CD4-positive, alpha-beta T cell treated with Interleukin-1 beta for 1 hour (primary cell): ENCODE measurements around the gene DPM2.

Source experiments
- DNase-seq, 2 donors: peaks; one replicate each; pipeline ENCODE4 v3.0.0-alpha.2; 2020 to 2022

DPM2 gene

GRCh38 chr9:127895811-127896210 lies 41.8 kb downstream of the DPM2 start:
- DNase-seq = no peak

GRCh38 chr9:127893392-127893791 lies 44.3 kb downstream of the DPM2 start:
- DNase-seq = no peak

- DNase-seq = no peak
Measured at GRCh38 chr9:127892831-127893230, 44.8 kb downstream of the DPM2 start.

- DNase-seq = no peak
Measured at GRCh38 chr9:127890053-127890452, 47.6 kb downstream of the DPM2 start.

GRCh38 chr9:127887792-127888191 lies 49.9 kb downstream of the DPM2 start:
- no peak for DNase-seq

GRCh38 chr9:127886401-127886972 lies 51.2 kb downstream of the DPM2 start:
- DNase-seq = no peak

GRCh38 chr9:127885508-127886281 lies 52.0 kb downstream of the DPM2 start:
- DNase-seq = no peak
